Inferior parietal cortex (tissue), 1 donor: ENCODE data around the gene ELMO1.

Source experiments
- DNase-seq: peaks from one replicate; pipeline ENCODE4 v3.0.0-alpha.2; 2016; ENCODE audit errors: extremely low spot score

Gene ELMO1

GRCh38 chr7:37216156-37216852 is 232.4 kb downstream of the ELMO1 start:
- DNase-seq: no peak

GRCh38 chr7:37215290-37215923 is 233.3 kb downstream of the ELMO1 start:
- no peak for DNase-seq

- no peak for DNase-seq
Measured at GRCh38 chr7:37212556-37212955, 236.1 kb downstream of the ELMO1 start.

DNA sequence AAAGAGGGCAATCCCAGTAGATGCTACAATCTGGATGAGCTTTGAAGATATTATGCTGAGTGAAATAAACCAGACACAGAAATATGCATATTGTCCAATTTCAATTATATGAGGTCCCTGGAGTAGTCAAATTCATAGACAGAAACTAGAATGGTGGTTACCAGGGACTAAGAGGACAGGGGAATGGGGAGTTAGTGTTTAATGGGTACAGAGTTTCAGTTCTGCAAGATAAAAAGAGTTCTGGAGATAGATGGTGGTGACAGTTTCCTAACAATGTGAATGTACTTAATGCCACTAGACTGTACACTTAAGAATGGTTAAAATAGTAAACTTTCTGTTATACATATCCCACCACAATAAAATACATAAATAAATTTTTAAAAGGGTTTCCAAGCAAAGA is 236.6 kb downstream of the ELMO1 start:
- DNase-seq: no peak

GRCh38 chr7:37211097-37211880 is 237.4 kb downstream of the ELMO1 start:
- DNase-seq: no peak

DNA sequence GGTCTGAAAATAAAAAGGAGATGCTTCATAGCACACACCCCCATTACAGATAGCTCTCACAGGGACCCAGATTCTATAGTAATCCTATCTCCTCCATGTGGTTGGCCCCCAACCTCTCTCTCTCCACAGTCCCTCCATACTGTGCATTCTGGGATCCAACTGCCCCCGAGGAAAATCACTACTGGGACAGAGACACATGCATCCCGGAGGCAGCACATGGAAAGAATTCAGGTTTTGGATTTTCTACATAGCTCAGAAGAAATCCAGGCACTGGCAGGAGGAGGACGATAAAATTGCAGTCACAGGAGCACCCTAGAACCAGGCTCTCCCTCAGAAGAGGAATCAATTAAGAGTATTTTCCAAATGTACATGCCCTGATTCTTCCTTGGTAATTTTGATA is 239.5 kb downstream of the ELMO1 start:
- DNase-seq: no peak

DNA sequence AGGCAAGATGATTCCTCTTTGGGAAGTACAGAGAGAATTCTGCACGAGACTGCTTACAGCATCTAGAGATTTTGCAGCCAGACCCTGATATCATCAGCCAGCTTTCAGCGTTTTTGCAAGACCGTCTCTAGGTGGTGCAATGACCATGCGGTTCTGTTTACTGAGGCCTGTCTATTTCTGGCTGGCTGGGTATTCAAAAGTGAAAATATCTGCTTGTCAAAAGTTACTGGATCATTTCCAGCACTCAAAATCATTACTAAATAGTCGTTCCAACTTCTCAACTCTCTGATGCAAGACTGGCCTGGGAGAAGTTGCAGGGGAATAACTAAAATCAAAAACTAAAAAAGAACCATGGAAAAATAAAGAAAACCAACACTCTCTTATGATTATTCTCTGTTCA is 240.1 kb downstream of the ELMO1 start:
- DNase-seq: peak; percentile 84

DNA sequence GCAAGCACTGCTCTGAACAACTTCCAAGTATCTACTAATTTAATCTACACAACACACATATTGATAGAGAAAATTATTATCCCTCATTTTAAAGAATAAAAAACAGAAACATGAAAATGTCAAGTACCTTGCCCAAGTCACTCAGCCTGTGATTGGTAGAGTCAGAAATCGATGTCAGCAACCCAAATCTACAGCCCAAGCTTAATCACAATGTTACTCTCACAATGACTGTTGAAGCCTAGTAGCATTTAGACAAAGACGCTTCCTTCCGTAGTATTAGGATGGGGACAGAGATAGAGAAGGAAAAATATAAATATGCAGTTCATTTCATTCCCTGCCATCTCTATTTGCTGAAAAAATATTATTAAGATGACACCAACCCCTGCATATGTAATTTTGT is 242.5 kb downstream of the ELMO1 start:
- DNase-seq: no peak

DNA sequence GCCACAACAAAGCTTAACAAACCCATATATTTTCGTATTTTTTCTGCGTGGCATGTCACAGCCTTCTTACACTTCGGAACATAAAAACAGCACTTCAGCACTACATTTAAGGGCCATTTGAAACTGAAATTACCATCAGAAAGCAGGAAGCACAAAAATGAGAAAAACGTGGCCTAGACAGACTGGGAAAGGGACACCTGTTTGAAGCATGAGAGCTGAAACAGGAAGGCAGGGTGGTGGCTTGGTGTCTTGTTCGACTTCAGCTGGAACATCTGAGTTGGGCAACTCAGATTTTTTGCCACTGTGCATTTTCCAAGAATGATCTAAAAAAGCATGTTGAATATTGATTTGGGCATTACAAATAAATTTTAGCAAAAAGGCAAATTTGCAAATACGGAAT is 243.2 kb downstream of the ELMO1 start:
- DNase-seq: no peak

DNA sequence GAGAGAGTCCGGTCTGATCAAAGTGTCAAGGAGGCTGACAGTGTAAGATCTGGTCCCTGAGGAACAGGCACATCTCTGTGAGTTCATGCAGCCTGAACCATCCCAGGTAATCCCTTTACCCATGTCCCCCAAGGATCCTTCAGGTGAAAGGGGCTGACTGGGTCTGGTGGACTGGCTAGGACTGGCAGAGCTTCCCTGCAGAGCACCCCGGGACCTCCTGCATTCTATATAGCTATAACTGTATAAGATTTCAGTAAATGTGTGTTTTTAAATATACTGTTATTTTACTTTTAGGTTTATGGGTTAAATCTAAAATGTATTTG is 246.8 kb downstream of the ELMO1 start:
- no peak for DNase-seq

DNA sequence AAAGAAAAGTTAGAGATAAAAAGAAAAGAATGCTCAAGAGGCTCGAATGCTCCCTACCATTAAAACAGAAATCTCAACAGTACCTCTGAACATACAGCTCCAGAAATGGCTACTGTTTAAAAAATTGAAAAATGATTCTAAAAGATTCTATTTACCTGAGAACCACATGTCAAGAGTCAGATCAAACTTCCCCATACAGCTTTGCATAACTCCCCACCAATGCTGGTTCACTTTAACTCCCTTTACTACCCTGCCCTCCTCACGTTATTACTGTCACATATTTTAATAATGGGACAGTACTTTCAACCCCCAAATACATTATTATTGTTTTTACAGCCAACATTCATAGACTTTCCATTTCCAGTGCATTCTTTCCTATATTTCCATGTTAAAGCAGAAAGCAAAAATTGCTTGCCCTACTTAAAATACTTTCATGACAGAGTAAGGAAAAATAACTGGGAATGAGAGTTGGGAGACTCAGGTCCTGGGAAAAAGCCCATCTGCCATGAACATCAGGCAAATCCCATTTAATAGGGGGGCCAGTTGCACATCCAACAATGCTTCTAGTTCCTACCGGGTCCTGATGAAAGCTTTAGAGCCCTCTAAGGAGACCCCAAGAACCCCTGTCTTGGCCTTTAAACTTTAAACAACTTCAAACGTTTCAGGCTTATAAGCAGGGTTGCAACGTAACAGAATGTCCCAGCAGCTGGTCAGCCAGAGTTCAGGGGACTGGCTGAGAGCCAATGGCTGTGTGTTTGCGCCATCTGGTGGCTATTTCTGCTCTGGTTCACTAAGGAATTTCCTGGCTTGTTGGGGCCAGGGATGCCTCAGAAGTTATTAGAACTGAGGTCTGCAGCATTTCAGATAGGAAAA is 247.4 kb downstream of the ELMO1 start:
- peak; percentile 93 for DNase-seq

GRCh38 chr7:37198906-37199485 is 249.7 kb downstream of the ELMO1 start:
- peak; percentile 92 for DNase-seq

GRCh38 chr7:37198041-37198905 is 250.4 kb downstream of the ELMO1 start:
- no peak for DNase-seq

- DNase-seq: no peak
Measured at GRCh38 chr7:37197108-37197507, 251.6 kb downstream of the ELMO1 start.

GRCh38 chr7:37196676-37197075 is 252.0 kb downstream of the ELMO1 start:
- DNase-seq: no peak

- DNase-seq: no peak
Measured at GRCh38 chr7:37195388-37195787, 253.3 kb downstream of the ELMO1 start.

- DNase-seq: no peak
Measured at GRCh38 chr7:37194943-37195342, 253.7 kb downstream of the ELMO1 start.

DNA sequence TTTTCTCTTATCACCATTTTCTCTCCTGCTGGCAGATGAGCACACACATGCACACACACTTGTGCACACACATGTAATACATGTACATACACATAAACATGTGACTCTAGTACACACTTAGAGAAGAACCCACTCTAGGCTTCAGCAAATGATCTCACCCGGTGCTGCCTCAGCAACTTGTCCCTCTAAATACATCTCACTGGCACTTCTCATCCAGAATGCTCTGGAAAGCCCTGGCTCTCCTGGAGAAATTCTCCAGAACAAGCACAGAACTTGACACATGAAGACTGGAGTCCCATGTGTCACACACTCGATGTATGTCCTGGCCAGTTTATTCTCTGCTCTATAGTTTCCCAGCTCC is 254.9 kb downstream of the ELMO1 start:
- no peak for DNase-seq

GRCh38 chr7:37193087-37193774 is 255.4 kb downstream of the ELMO1 start:
- DNase-seq: no peak

GRCh38 chr7:37191797-37192196 is 256.9 kb downstream of the ELMO1 start:
- DNase-seq: no peak
